Trophoblast cell (in vitro differentiated cells and primary cell): ENCODE results near the gene ALG5.

Experiments used
- DNase-seq, 2 donors: peaks; one replicate each; pipeline ENCODE4 v3.0.0-alpha.2; 2016
- H2AFZ ChIP-seq: 2 replicates; pipeline ENCODE4 v1.6.1; 2013; ENCODE audit warnings: low read length, moderate library complexity, mild to moderate bottlenecking; ENCODE audit not compliant: insufficient read depth, poor library complexity
- H2AK5ac ChIP-seq: 2 replicates; pipeline ENCODE4 v1.6.1; 2013; ENCODE audit warnings: mild to moderate bottlenecking, low read length
- H2BK120ac ChIP-seq: 2 replicates; pipeline ENCODE4 v1.6.1; 2013; ENCODE audit warnings: low read length, mild to moderate bottlenecking, moderate library complexity; ENCODE audit not compliant: insufficient read depth, poor library complexity
- H2BK12ac ChIP-seq: 2 replicates; pipeline ENCODE4 v1.6.1; 2013; ENCODE audit warnings: mild to moderate bottlenecking, low read length, moderate library complexity
- H2BK5ac ChIP-seq: 2 replicates; pipeline ENCODE4 v1.6.1; 2013; ENCODE audit warnings: low read length, low read depth, moderate library complexity, mild to moderate bottlenecking; ENCODE audit not compliant: poor library complexity
- H3K14ac ChIP-seq: 2 replicates; pipeline ENCODE4 v1.6.1; 2013; ENCODE audit warnings: mild to moderate bottlenecking, low read length
- H3K18ac ChIP-seq: 2 replicates; pipeline ENCODE4 v1.6.1; 2013; ENCODE audit warnings: mild to moderate bottlenecking, low read length
- H3K23ac ChIP-seq: 2 replicates; pipeline ENCODE4 v1.6.1; 2013; ENCODE audit warnings: low read length
- H3K27ac ChIP-seq: 2 replicates; pipeline ENCODE4 v1.5.1; 2013; ENCODE audit warnings: low read depth, mild to moderate bottlenecking, inconsistent platforms, low read length, moderate library complexity
- H3K27me3 ChIP-seq: 2 replicates; pipeline ENCODE4 v1.6.1; 2013; ENCODE audit warnings: inconsistent platforms, mild to moderate bottlenecking, low read length, moderate library complexity; ENCODE audit not compliant: insufficient read depth
- H3K36me3 ChIP-seq, 2 experiments: 1 replicate in 1 of 2; 2 replicates in 1 of 2; pipeline ENCODE4 v1.6.1; 2013; ENCODE audit warnings: low read length in 2 of 2, mild to moderate bottlenecking in 2 of 2, moderate library complexity in 1 of 2; ENCODE audit not compliant: insufficient read depth in 2 of 2, control insufficient read depth in 1 of 2
- H3K4ac ChIP-seq: 2 replicates; pipeline ENCODE4 v1.6.1; 2013; ENCODE audit warnings: low read depth, mild to moderate bottlenecking, low read length, moderate library complexity
- H3K4me1 ChIP-seq, 2 experiments: 1 replicate in 1 of 2; 2 replicates in 1 of 2; pipeline ENCODE4 v1.6.1; 2013; ENCODE audit warnings: low read length in 2 of 2, mild to moderate bottlenecking in 2 of 2, moderate library complexity in 1 of 2; ENCODE audit not compliant: insufficient read depth in 2 of 2, control insufficient read depth in 1 of 2
- H3K4me2 ChIP-seq: 2 replicates; pipeline ENCODE4 v1.6.1; 2013; ENCODE audit warnings: inconsistent platforms, mild to moderate bottlenecking, low read length, moderate library complexity
- H3K4me3 ChIP-seq: 2 replicates; pipeline ENCODE4 v1.5.1; 2013; ENCODE audit warnings: mild to moderate bottlenecking, low read depth, low read length, inconsistent platforms
- H3K79me1 ChIP-seq: one replicate; pipeline ENCODE4 v1.6.1; 2013; ENCODE audit warnings: low read length
- H3K79me2 ChIP-seq: 2 replicates; pipeline ENCODE4 v1.6.1; 2013; ENCODE audit warnings: low read length, mild to moderate bottlenecking; ENCODE audit not compliant: control insufficient read depth, insufficient read depth, poor library complexity
- H3K9ac ChIP-seq: 2 replicates; pipeline ENCODE4 v1.6.1; 2013; ENCODE audit warnings: mild to moderate bottlenecking, low read length
- H3K9me3 ChIP-seq: 2 replicates; pipeline ENCODE4 v1.6.1; 2013; ENCODE audit warnings: low read depth, mild to moderate bottlenecking, control low read depth, inconsistent platforms, low read length; ENCODE audit not compliant: insufficient read depth
- H4K12ac ChIP-seq: 2 replicates; pipeline ENCODE4 v1.6.1; 2013; ENCODE audit warnings: low read depth, mild to moderate bottlenecking, low read length, moderate library complexity
- H4K8ac ChIP-seq: 2 replicates; pipeline ENCODE4 v1.6.1; 2013; ENCODE audit warnings: low read depth, mild to moderate bottlenecking, low read length, moderate library complexity
- H4K91ac ChIP-seq: one replicate; pipeline ENCODE4 v1.6.1; 2013; ENCODE audit warnings: low read depth, mild to moderate bottlenecking, low read length, moderate library complexity
- WGBS: extraction: QIAGEN DNeasy Blood & Tissue Kit; methylation state at CpG from one replicate; pipeline ENCODE4 v1.1.7; 2013; ENCODE audit warnings: missing lambda C conversion rate; ENCODE audit not compliant: insufficient read length, insufficient coverage; ENCODE audit errors: extremely low coverage; 5-methylcytosine and 5-hydroxymethylcytosine counted together

ALG5 gene

GRCh38 chr13:36903925-36904595, 95.1 kb downstream of the ALG5 start:
- Histone ChIP-seq H3K4me3 (no peak overlapping the region), H2BK120ac (no peak overlapping the region), H4K12ac (no peak overlapping the region), H4K91ac (no peak overlapping the region), H2AFZ (no peak overlapping the region), H2BK5ac (no peak overlapping the region), H3K4me2 (no peak overlapping the region), H3K14ac (no peak overlapping the region), H2AK5ac (no peak overlapping the region), H2BK12ac (no peak overlapping the region), H3K27me3 (no peaks in the 10 kb centered on the region), H3K9ac (no peak overlapping the region), H3K4ac (no peak overlapping the region), H3K79me2 (no peaks in the 10 kb centered on the region), H3K4me1 (peaks cover 0 to 2% of the 10 kb centered on the region in 2 experiments), H3K9me3 (no peaks in the 10 kb centered on the region), H3K36me3 (peaks cover 0 to 1% of the 10 kb centered on the region in 2 experiments), H3K79me1 (no peaks in the 10 kb centered on the region), H3K27ac (no peak overlapping the region), H4K8ac (no peak overlapping the region), H3K23ac (no peak overlapping the region), H3K18ac (no peak overlapping the region)
- no peak for DNase-seq
- no CpG with 5 or more reads among the region's 8 CpGs for WGBS
